T-helper 22 cell (primary cell): ENCODE measurements around the gene BEND2.
"Not testable (repeated sequence)": the region's sequence is repeated elsewhere in the genome, so short reads cannot be mapped to it uniquely, and the experiment has no call there.

Source experiments
- DNase-seq: peaks from one replicate; pipeline ENCODE4 v3.0.0-alpha.2; 2020; ENCODE audit warnings: low read depth

Gene BEND2

DNA sequence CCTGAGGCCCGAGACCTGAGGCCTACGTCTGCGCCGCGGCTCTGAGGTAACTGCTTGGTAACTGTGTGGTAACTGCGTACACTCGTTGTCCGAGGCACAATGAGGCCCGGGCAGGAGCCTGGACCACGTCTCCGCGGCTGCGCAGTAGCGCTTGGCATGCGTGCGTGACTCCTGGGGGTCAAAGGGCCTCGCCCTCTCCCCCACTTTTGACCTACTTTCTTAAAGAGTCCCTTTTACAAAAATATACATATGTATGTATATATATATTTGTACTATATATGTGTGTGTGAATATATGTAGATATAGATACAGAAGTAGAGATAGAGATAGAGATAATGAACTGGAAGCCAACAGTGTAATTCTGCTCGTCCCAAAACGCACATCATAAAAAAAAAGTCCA is at the start of gene BEND2:
BEND2 (minus strand) TSS at position 101 of the 400 bp plus-strand sequence. CDS start 136 bp downstream, outside the sequence.
- no peak for DNase-seq

DNA sequence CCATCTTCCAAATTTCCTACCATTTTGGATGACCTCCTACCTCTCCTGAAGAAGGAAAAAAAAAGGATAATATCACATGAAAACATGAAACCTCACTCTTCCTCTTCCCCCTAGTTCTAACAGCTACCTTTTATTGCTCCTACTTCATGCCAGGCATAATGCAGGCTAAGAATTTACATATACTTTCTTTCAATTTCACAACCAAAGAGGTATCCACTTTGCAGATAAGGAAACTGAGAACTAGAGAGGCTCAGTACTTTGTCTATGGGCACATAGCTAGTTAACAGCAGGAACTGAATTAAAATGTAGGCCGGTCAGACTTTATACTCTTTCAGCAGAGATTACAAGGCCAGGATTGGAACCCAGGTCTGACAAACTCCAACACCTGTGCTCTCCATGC is 34.4 kb upstream of the BEND2 start:
- no peak for DNase-seq

- no peak for DNase-seq
Measured at GRCh38 chrX:18252644-18253359, 32.1 kb upstream of the BEND2 start.

- DNase-seq, result not testable (repeated sequence)
Measured at GRCh38 chrX:18229646-18230045, 9.0 kb upstream of the BEND2 start.

- no peak for DNase-seq
Measured at GRCh38 chrX:18228069-18228468, 7.4 kb upstream of the BEND2 start.

DNA sequence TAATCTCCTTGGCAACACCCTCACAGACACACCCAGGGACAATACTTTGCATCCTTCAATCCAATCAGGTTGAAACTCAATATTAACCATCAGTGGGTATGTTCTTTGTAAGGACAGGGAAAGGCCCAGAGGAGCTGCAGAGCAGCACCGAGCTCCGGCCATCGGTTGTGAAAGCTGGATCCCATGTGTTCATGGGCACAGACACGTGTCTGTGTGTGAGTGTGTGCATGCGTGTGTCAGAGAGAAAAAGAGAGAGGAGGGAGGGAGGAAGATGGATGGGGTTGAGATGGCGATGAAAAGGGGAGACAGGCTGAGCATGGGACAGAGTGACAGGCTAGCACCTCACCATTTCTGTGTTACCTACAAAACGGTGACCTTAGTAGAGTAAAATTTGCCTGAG is 6.8 kb upstream of the BEND2 start:
- no peak for DNase-seq

DNA sequence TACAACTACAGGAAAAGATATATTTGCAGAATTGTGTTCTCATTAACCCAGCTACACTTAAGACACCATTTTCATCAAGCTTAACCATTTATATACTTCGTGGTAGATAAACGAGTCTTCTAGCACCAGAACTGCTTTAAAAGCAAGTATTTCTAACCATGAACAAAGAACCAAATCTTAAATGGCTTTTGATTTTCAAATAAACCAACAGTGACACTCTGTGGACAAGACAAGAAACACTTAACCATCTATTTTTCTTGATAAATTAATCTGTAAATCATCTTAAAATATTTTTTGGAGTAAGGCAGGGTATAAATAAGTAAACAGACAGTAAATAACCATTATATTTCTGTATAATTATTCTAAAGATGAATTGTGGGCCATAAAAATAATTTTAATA is 10.2 kb downstream of the BEND2 start:
- no peak for DNase-seq

DNA sequence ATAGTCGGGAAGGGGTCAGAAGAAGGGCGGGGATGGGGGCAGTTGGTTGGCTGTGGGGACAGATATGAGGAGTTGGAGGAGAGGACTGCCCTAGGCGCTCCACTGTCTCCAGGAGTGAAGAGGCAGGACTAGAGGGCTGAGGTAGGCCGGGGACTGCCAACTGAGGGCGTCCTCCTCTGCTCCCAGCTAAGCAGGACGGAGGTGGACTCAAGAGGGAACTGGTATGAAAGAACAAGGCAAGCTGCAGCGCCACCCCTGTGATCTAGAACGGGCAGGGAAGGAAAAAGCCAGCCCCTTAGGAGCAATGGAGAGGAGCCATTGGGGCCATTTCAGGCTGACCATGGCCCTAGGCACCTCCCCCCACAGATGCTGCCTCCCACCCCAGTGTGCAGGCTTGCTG is 14.0 kb downstream of the BEND2 start:
- no peak for DNase-seq

DNA sequence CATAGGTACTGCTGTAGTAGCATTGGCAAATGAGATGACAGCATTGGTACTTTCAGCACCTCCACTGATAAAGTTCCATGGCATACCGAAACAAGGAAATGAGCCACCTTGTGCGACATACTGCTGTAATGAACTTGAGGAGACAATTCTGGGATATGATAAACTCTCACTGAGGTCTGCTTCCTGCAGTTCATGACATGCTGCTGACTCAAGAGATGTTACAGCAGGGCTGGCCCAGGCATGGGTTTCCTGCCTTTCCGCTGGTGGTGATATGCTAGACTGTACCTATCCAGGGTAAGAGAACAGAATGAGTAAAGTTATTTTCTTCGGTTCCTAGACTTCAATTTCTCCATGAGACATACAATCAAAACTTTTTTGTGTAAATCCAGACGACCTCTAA is 17.1 kb downstream of the BEND2 start:
- no peak for DNase-seq

DNA sequence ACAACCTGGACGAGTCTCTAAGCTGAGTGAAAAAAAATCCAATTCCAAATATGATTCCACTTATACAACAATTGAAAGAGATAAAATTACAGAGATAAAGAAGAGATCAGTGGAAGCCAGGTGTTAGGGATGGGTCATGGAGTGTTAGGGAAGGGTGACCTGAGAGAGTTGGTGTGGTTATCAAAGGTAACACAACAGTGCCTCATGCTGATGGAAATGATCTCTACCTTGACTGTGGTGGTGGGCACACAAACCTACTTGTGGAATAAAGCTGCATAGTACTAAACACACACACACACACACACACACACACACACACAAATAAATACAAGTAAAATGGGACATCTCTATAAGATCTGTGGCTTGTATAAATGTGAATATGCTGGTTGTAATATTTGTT is 26.0 kb downstream of the BEND2 start:
- no peak for DNase-seq

GRCh38 chrX:18179446-18179845 is 41.2 kb downstream of the BEND2 start:
- no peak for DNase-seq

- DNase-seq, result no peak
Measured at GRCh38 chrX:18174971-18175370, 45.7 kb downstream of the BEND2 start.

GRCh38 chrX:18174209-18174608 is 46.5 kb downstream of the BEND2 start:
- no peak for DNase-seq

DNA sequence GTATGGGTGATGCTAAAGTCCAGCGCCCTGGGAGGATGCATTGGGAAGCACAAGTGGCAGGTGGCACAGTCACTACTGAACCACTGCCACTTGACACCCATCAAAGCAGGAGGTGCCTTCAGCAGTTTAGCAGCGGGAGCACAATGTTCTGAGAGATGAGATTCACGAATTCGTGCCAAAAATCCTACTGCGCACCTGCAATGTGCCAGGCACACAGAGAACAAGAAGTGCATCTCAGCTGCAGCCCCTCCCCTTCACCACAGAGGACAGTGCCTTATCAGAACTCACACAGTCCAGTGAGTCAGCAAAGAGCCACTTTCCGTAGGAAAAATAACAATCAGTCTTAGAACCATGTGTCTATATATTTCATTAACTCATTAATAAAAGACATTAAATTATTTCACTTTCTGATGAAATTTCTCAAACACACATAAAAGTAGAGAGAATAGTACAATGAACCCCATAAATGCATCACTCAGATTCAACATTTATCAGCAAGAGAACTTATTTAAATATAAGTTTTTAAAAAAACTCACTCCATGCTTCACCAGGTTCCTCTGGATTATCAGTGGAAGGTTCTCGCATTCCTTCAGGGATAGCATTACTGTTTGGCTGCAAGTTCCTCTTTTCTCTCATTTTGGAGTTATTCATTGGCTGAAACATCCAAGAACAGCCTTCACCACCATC is 47.0 kb downstream of the BEND2 start:
- no peak for DNase-seq

- no peak for DNase-seq
Measured at GRCh38 chrX:18172970-18173369, 47.7 kb downstream of the BEND2 start.

- DNase-seq, result no peak
Measured at GRCh38 chrX:18170910-18171309, 49.8 kb downstream of the BEND2 start.

- DNase-seq, result no peak
Measured at GRCh38 chrX:18166068-18166467, 54.6 kb downstream of the BEND2 start.

- DNase-seq, result no peak
Measured at GRCh38 chrX:18160369-18160768, 60.3 kb downstream of the BEND2 start.

DNA sequence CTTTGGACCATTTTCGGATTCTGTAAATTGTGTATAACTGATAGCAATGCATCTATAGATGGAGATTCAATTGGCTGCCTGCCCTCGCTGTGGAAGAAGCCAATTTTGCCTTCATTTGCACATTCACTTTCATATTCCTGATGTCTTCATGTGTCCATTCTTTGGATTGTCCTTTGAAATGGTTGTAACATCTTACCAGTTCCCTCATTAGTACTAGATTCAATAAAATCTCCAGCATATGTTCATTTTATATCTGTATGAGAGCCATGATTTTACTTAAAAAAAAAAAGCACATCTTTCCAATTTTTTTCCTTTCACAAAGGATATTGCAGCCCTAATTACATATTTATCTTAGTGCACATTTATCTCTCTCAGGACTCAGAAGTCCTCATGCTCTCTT is 61.7 kb downstream of the BEND2 start:
- no peak for DNase-seq

DNA sequence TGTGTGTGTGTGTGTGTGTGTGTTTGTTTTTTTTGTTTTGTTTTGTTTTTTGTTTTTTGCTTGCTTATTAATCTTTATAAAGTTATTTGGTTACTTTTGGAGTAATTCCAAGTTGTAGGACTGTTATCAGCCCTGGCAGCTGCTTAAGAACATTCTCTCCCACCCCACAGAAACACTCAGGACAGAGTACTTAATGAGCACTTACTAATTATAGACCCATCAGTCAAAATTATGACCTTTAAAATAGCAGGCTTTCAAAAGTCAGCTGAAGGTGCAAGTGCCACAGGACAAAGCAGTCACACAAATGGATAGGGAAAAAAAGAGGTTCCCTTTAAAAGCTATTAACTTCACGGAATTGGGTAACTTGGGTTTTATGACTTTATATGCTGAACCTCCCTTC is 69.0 kb downstream of the BEND2 start:
- DNase-seq, result no peak

GRCh38 chrX:18151157-18151556 is 69.5 kb downstream of the BEND2 start:
- no peak for DNase-seq

- DNase-seq, result no peak
Measured at GRCh38 chrX:18149454-18149853, 71.2 kb downstream of the BEND2 start.

DNA sequence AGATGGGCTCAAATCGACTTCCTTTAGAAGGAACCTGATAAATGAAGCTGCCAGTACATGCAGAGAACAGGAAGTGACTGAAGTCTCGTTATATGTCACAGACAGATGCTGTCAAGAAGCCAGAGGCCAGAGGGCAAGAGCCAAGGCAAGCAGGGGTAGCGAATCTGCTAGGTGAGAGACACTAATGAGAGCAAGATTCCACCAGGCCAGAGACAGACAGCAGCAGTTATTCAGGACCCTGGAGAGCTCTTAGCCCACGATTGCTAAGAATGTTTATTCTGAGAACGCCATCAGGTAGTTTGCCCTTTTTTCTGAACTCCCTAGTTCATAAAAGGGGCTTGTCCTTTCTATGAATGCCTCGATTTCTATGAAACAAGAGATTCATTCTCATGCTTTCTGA is 73.7 kb downstream of the BEND2 start:
- no peak for DNase-seq

DNA sequence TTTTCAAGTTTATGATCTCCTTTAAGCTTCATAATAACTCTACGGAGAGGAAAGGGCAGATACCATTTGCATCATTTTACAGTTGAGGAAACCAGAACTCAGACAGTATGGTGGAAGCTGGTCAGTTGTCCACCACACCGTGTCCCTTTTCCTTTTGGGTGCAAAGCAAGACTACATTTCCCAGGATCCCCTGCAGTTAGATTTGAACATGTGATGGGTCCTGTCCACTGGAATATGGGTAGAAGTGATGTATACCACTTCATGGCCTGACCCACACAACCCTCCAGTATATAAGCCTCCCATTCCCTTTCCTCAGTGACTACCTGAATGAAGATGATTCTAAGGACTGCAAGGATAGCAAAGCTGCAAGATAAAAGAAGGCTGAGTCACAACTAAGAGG is 74.7 kb downstream of the BEND2 start:
- DNase-seq, result no peak
